OCI-LY7 (cell line): Measurements from ENCODE around the gene GNB1. TPM values are rescaled to one million over a fixed set of nuclear protein-coding genes. Genes with fewer than 3 reads are reported as not detected.

ENCODE experiments used
- BruUV-seq: library from RNA; stranded (reverse); fragments of 400-500 nt; replicated peaks from 2 replicates; lab custom pipeline; 2021; lab: Mats Ljungman, UMichigan
- CTCF ChIA-PET: fragments of 300-600 bp; sonication (Branson Sonifier 250); formaldehyde crosslinking; loops from one replicate; lab custom pipeline; 2022; ENCODE audit warnings: antibody characterized with exemption; ENCODE audit not compliant: unreplicated experiment; lab: Charles Lee
- POLR2A ChIA-PET: fragments of 300-600 bp; sonication (Branson Sonifier 250); formaldehyde crosslinking; loops from one replicate; lab custom pipeline; 2022; ENCODE audit warnings: antibody characterized with exemption; lab: Charles Lee
- DNase-seq: peaks from one replicate; pipeline ENCODE4 v3.0.0-alpha.2; 2015; ENCODE audit warnings: low spot score
- H2AFZ ChIP-seq: fragments of 200-600 bp; sonication (generic), shearing (Covaris generic); 2 replicates; pipeline ENCODE4 v1.6.1; 2014; ENCODE audit warnings: mild to moderate bottlenecking, antibody characterized with exemption, low read length, moderate library complexity
- H3K27ac ChIP-seq: fragments of 200-600 bp; sonication (generic); 2 replicates; pipeline ENCODE4 v1.5.1; 2014; ENCODE audit warnings: mixed run types, low read depth, mild to moderate bottlenecking, moderate library complexity, low read length, inconsistent platforms; ENCODE audit not compliant: poor library complexity, severe bottlenecking
- H3K36me3 ChIP-seq: fragments of 200-600 bp; sonication (generic); 2 replicates; pipeline ENCODE4 v1.6.1; 2014; ENCODE audit warnings: mild to moderate bottlenecking, antibody characterized with exemption, low read length, moderate library complexity, mixed read lengths; ENCODE audit not compliant: insufficient read depth
- H3K4me1 ChIP-seq: fragments of 200-600 bp; sonication (generic); 2 replicates; pipeline ENCODE4 v1.5.1; 2014; ENCODE audit warnings: mild to moderate bottlenecking, low read length; ENCODE audit not compliant: insufficient read depth, poor library complexity, severe bottlenecking
- H3K4me2 ChIP-seq: fragments of 200-600 bp; sonication (generic); 2 replicates; pipeline ENCODE4 v1.6.1; 2014; ENCODE audit warnings: mild to moderate bottlenecking, low read length
- H3K4me3 ChIP-seq: fragments of 200-600 bp; sonication (generic); 2 replicates; pipeline ENCODE4 v1.5.1; 2014; ENCODE audit warnings: mild to moderate bottlenecking, low read depth, low read length; ENCODE audit not compliant: poor library complexity, severe bottlenecking
- H3K79me2 ChIP-seq: fragments of 200-600 bp; sonication (generic); 2 replicates; pipeline ENCODE4 v1.6.1; 2016; ENCODE audit warnings: low read depth, mild to moderate bottlenecking, low read length, moderate library complexity, mixed read lengths; ENCODE audit not compliant: insufficient read depth
- H3K9me2 ChIP-seq: fragments of 200-600 bp; sonication (generic); 2 replicates; pipeline ENCODE4 v1.6.1; 2016; ENCODE audit warnings: mild to moderate bottlenecking, low read length, mixed read lengths; ENCODE audit not compliant: insufficient read depth
- H3K9me3 ChIP-seq: fragments of 200-600 bp; sonication (generic); 2 replicates; pipeline ENCODE4 v1.6.1; 2014; ENCODE audit warnings: mild to moderate bottlenecking, mixed run types, low read length, mixed read lengths
- H4K20me1 ChIP-seq: fragments of 200-600 bp; sonication (generic); 2 replicates; pipeline ENCODE4 v1.6.1; 2014; ENCODE audit warnings: mild to moderate bottlenecking, antibody characterized with exemption, low read length, moderate library complexity, mixed read lengths; ENCODE audit not compliant: insufficient read depth
- CTCF ChIP-seq: fragments of 200-600 bp; sonication (generic); conservative IDR thresholded peaks from 2 replicates; pipeline ENCODE4 v1.5.1; 2014; ENCODE audit warnings: mild to moderate bottlenecking, antibody characterized with exemption, low read length, moderate library complexity, mixed read lengths
- EZH2phosphoT487 ChIP-seq: fragments of 200-600 bp; sonication (generic); IDR thresholded peaks from 2 replicates; pipeline ENCODE4 v1.6.1; 2018; ENCODE audit warnings: low read depth, borderline replicate concordance, mild to moderate bottlenecking, mixed run types, antibody characterized with exemption, low read length, moderate library complexity, mixed read lengths
- intact Hi-C: fragments of 100-400 bp; cut with micrococcal nuclease; formaldehyde crosslinking; loops from one replicate; pipeline ENCODE4 v1.10.0; 2022; ENCODE audit not compliant: unreplicated experiment
- total RNA-seq, 2 experiments: library from RNA; depleted of rRNA in 1 of 2; stranded (reverse); fragments of >200 nt in 1 of 2; shearing (Covaris generic) in 1 of 2; gene quantifications; 2 replicates each; pipeline ENCODE4 v1.2.3, GENCODE V29; 2014 to 2022

The GNB1 gene
- total RNA-seq, 2 experiments from 2014 or later, result 101 to 502 TPM

DNA sequence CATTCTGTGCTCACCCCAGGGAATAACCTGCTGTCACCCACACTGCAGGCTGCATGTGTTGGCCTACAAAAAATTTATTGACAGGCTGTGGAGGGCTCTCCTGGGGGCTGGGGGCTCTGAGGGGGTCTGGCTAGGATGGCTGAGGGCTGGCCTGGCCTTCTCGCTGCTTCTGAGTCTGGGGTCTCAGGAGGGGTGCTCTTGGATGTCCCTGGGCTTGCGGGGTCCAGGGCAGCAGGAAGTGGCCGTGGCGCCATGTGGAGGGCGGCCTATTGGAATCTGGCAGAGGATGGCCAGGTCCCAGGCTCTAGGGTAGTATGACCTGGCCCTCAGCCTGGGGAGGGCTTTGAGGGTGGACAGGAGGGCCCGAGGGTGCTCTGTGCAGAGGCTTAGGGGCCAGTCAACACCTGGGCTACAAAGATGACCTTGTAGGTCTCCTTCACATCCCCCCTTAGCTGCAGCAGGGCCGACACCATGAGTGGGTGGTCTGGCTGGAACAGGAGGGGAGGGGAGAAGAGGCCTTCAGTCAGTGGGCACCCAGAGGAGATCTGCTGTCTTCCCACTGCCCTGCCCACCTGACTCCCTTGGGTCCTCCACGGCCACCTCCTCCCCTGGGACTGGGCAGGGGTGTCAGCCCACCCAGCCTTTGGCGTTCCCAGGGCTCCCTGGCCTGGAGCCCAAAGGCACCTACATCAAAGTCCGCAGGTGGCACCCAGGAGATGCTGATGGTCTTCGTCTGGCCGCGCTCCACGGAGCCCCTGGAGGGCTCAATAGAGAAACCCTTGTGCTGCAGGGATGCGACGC is 31.2 kb upstream of the GNB1 start:
- Histone ChIP-seq H3K79me2 (no peaks in the 10 kb centered on the region), H3K4me2 (no peak overlapping the region), H4K20me1 (no peaks in the 10 kb centered on the region), H3K4me3 (no peak overlapping the region), H3K27ac (no peak overlapping the region), H3K36me3 (no peaks in the 10 kb centered on the region), H3K4me1 (peaks cover 12% of the 10 kb centered on the region), H2AFZ (no peak overlapping the region), H3K9me2 (no peaks in the 10 kb centered on the region), H3K9me3 (no peaks in the 10 kb centered on the region)
- POLR2A ChIA-PET, result no interaction called here
- CTCF ChIA-PET, result no interaction called here
- intact Hi-C loops, result no loop called here
- TF ChIP-seq CTCF (no peak), EZH2phosphoT487 (no peak)
- no peak for DNase-seq
- BruUV-seq, result no TSS peak

- Histone ChIP-seq H3K27ac (no peak overlapping the region), H4K20me1 (no peaks in the 10 kb centered on the region), H3K9me3 (no peaks in the 10 kb centered on the region), H3K9me2 (no peaks in the 10 kb centered on the region), H3K36me3 (no peaks in the 10 kb centered on the region), H2AFZ (no peak overlapping the region), H3K79me2 (no peaks in the 10 kb centered on the region), H3K4me2 (no peak overlapping the region), H3K4me1 (peaks cover 12% of the 10 kb centered on the region), H3K4me3 (no peak overlapping the region)
- POLR2A ChIA-PET, result no interaction called here
- intact Hi-C loops, result no loop called here
- no peak for TF ChIP-seq EZH2phosphoT487
- TF ChIP-seq CTCF, result no peak
- no peak for DNase-seq
- BruUV-seq, result no TSS peak
- CTCF ChIA-PET, result no interaction called here
These were observed 30.6 kb upstream of the GNB1 start for GRCh38 chr1:1921459-1921862.
